H1 (cell line): Measurements from ENCODE around the gene HAVCR2.

ENCODE experiments used
- BCL11A ChIP-seq, 2 experiments: IDR thresholded peaks; one replicate each; pipeline ENCODE4 v1.6.1; 2011; ENCODE audit warnings: low read depth in 2 of 2, low read length in 2 of 2, mild to moderate bottlenecking in 2 of 2
- CTCF ChIP-seq, 3 experiments: IDR thresholded peaks; 1 replicate in 2 of 3; 2 replicates in 1 of 3; pipeline versions ENCODE4 v1.5.1 to v1.6.1; 2011; ENCODE audit warnings: low read length in 3 of 3, mild to moderate bottlenecking in 3 of 3, inconsistent platforms in 2 of 3, low read depth in 1 of 3, moderate library complexity in 1 of 3; ENCODE audit not compliant: insufficient read depth in 1 of 3; ENCODE audit errors: control extremely low read depth in 1 of 3
- EZH2 ChIP-seq: fragments of 200-600 bp; sonication (generic); IDR thresholded peaks from 2 replicates; pipeline ENCODE4 v1.7.1; 2012; ENCODE audit warnings: low read depth, mild to moderate bottlenecking, moderate library complexity, low read length, inconsistent platforms; ENCODE audit not compliant: severe bottlenecking
- MAX ChIP-seq: IDR thresholded peaks from 2 replicates; pipeline ENCODE4 v1.6.1; 2012; ENCODE audit warnings: inconsistent platforms
- POLR2A ChIP-seq, 2 experiments: IDR thresholded peaks; 1 replicate in 1 of 2; 2 replicates in 1 of 2; pipeline ENCODE4 v1.6.1; 2011; ENCODE audit warnings: low read depth in 2 of 2, low read length in 2 of 2, mild to moderate bottlenecking in 2 of 2; ENCODE audit errors: control extremely low read depth in 1 of 2
- POLR2AphosphoS5 ChIP-seq: IDR thresholded peaks from 2 replicates; pipeline ENCODE4 v1.6.1; 2011; ENCODE audit warnings: low read depth, low read length
- SUZ12 ChIP-seq: fragments of 200-600 bp; sonication (generic); IDR thresholded peaks from 2 replicates; pipeline ENCODE4 v1.6.1; 2012; ENCODE audit warnings: mild to moderate bottlenecking, inconsistent platforms, low read length, moderate library complexity, mixed read lengths

- no peak for TF ChIP-seq POLR2A (IDR thresholded peaks at IDR 0.05; ENCODE audit: control extremely low read depth in 1 of 2, low read depth in 2 of 2, low read length in 2 of 2)
- TF ChIP-seq MAX = no peak
- no peak for TF ChIP-seq CTCF (IDR thresholded peaks at IDR 0.05; ENCODE audit: control extremely low read depth in 1 of 3, insufficient read depth in 1 of 3, low read depth in 1 of 3, low read length in 3 of 3)
- TF ChIP-seq POLR2AphosphoS5 = no peak
- no peak for TF ChIP-seq SUZ12
- no peak for TF ChIP-seq EZH2
- no peak for TF ChIP-seq BCL11A (IDR thresholded peaks at IDR 0.05; ENCODE audit: low read depth in 2 of 2, low read length in 2 of 2)
Observed at GRCh38 chr5:157132281-157132612, 23.4 kb upstream of the HAVCR2 start.
